Pancreas (tissue), 10 donors: ENCODE results near the gene EMP3. TPM values are rescaled to one million over a fixed set of nuclear protein-coding genes. Genes with fewer than 3 reads are reported as not detected.
A peak's percentile ranks its signal among the peaks of the same experiment; 100 is the strongest.

Experiments
- ATAC-seq, 4 donors: fragments of 200-7000 bp; cut with Tn5 transposase; one replicate each; pipeline versions ENCODE4 v1.8.0 to v1.9.1; 2020; ENCODE audit warnings: mild to moderate bottlenecking in 4 of 4, moderate library complexity in 4 of 4
- DNase-seq, 6 donors: peaks; one replicate each; pipeline ENCODE4 v3.0.0-alpha.2; 2020
- FAIRE-seq: peaks from 2 replicates; lab custom pipeline; 2012; peaks lifted over from hg19 to GRCh38; lab: Jason Lieb, UNC
- H3K27ac ChIP-seq, 4 donors: fragments of 200-600 bp; sonication (generic); 1 replicate in 3 of 4; 2 replicates in 1 of 4; pipeline versions ENCODE4 v1.5.0 to v1.8.0; 2020
- H3K27me3 ChIP-seq, 4 donors: fragments of 200-600 bp; one replicate each; pipeline ENCODE4 v1.8.0; 2021
- H3K36me3 ChIP-seq, 3 donors: fragments of 200-600 bp; sonication (generic) in 1 of 3; one replicate each; pipeline versions ENCODE4 v1.5.0 to v1.8.0; 2020 to 2021
- H3K4me1 ChIP-seq, 3 donors: fragments of 200-600 bp; one replicate each; pipeline ENCODE4 v1.8.0; 2021
- H3K4me3 ChIP-seq, 4 donors: fragments of 200-600 bp; sonication (generic) in 2 of 4; one replicate each; pipeline versions ENCODE4 v1.5.0 to v1.8.0; 2020 to 2021
- H3K9me3 ChIP-seq, 4 donors: fragments of 200-600 bp; one replicate each; pipeline ENCODE4 v1.8.0; 2021
- CTCF ChIP-seq, 4 donors: fragments of 200-600 bp; sonication (generic) in 3 of 4; IDR thresholded peaks; one replicate each; pipeline versions ENCODE4 v1.5.0 to v1.8.0; 2021; ENCODE audit warnings: antibody characterized with exemption in 4 of 4
- WGBS, 2 donors: extraction: QIAGEN DNeasy Blood & Tissue Kit; methylation state at CpG; one replicate each; pipeline ENCODE4 v1.1.7; 2013; 5-methylcytosine and 5-hydroxymethylcytosine counted together
- intact Hi-C, 3 donors: fragments of 100-400 bp; cut with DNase I; formaldehyde crosslinking; loops; one replicate each; pipeline versions ENCODE4 v1.11.1 to v1.14.2; 2022
- polyA plus RNA-seq, 2 donors: library from polyadenylated mRNA; stranded (reverse); fragments of 200-250 nt; gene quantifications; one replicate each; pipeline ENCODE4 v1.2.3, GENCODE V29; 2013
- total RNA-seq, 6 donors: library from RNA; stranded (reverse); fragmentation: NEBNext Ultra II Directional in 4 of 6; extraction: Animal tissue kit (Norgen Biotek cat#: 25700) in 4 of 6; gene quantifications; one replicate each; pipeline versions ENCODE4 v1.2.1 to v1.2.4, GENCODE V29; 2021 to 2023
- donor health status: healthy with polysubstance abuse.
- donor health status: DM: no; HTN: no; CAD: no; lungs with moderate emphysema.
- donor health status: DM: no; HTN: no; CAD: no.
- donor health status: control.
- donor health status: control.
- donor health status: Bipolar disorder and iron deficiency.
- donor health status: DM: yes; HTN: yes; CAD: no.
- donor health status: DM: no; HTN: no; CAD: no.
- donor health status: DM: no; HTN: no; CAD: no.
- donor health status: DM: yes; HTN: yes; CAD: no.

The EMP3 gene
- total and polyA plus RNA-seq, 8 donors = 2.5 to 23.8 (median 11.0) TPM

DNA sequence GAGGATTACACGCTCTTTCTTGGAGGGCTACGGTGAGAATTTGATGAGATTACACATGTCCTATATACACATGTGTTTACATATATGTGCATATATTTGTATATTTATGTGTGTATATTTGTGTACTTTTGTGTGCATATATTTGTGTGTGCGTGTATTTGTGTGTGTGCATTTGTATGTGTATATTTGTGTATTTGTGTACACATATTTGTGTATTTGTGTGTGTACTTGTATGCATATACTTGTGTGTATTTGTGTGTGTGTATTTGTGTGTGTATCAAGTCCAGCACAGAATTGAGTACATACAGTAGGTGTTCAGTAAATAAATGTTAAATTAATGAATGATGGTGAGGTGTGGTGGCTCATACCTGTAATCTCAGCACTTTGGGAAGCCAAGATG is 36.6 kb downstream of the EMP3 start:
- ATAC-seq = no peak

DNA sequence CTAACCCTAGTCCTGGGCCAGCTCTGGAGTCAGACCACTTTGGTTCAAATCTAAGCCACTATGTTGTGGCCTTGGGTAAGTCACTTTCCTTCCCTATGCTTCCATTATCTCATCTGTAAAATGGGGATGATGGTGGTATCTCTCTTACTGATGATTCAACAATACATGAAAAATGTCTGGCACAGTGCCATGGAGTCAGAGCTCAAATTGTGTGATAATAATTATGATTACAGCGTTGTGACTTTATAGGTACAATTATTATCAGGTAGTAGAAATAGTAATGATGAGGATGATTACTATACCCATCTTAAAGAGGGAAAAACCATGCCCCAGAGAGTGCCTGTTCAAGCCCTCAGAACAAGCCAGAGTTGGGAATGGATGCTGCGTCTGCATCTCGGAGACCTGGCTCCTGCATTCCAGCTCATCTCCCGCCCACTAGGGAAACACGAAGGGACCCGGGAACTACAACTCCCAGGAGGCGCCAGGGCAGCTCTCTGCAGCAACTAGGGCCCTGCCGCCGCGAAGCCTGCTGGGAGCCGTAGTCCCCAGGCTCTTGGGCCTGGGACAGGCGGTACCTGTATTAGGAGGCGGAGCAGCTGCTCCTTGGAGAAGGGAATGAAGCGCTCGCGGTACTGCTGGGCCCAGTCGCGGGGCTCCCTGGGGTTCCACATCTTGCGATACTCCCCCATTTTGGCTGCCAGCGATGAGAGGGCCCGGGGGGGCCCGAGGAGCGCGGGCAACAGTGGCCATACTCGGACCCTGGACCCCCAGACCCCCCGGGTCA is 37.6 kb downstream of the EMP3 start:
- H3K27me3 ChIP-seq = no peaks in the 10 kb centered on the region
- DNase-seq (peak; percentile 91 to 99 (median 95)), FAIRE-seq (no peak), ATAC-seq (peak; percentile 86 to 92 (median 88))
- H3K27ac ChIP-seq = peak overlapping the region; percentile 89 to 94 (median 92)
- no peak for TF ChIP-seq CTCF (IDR thresholded peaks at IDR 0.05)
- H3K9me3 ChIP-seq = no peaks in the 10 kb centered on the region
- intact Hi-C loops = no loop called here
- no peaks in the 10 kb centered on the region for H3K36me3 ChIP-seq
- H3K4me1 ChIP-seq = peaks cover 0 to 3% (median 0%) of the 10 kb centered on the region in 3 donors
- H3K4me3 ChIP-seq = peak overlapping the region; percentile 18 to 55 (median 51)
- 3% methylated on average over 26 of the region's 26 CpGs for WGBS, 2 donors

More for the DNA sequence above, 36.6 kb downstream of the EMP3 start:
- DNase-seq (no peak), FAIRE-seq (no peak)
- no peak overlapping the region for H3K27ac ChIP-seq
- no peak overlapping the region for H3K4me3 ChIP-seq
- no peaks in the 10 kb centered on the region for H3K27me3 ChIP-seq
- no peaks in the 10 kb centered on the region for H3K9me3 ChIP-seq
- peaks cover 0 to 3% (median 0%) of the 10 kb centered on the region in 3 donors for H3K4me1 ChIP-seq
- WGBS, 2 donors = 93 to 96% methylated on average over 3 of the region's 3 CpGs
- H3K36me3 ChIP-seq = no peaks in the 10 kb centered on the region
- intact Hi-C loops = no loop called here
- no peak for TF ChIP-seq CTCF (IDR thresholded peaks at IDR 0.05)

- H3K27ac ChIP-seq = peak overlapping the region; percentile 89 to 94 (median 92)
- peak in 4 of 6 donors; percentile 53 to 84 (median 75) for DNase-seq
- WGBS, 2 donors = 0 to 3% methylated on average over 10 of the region's 10 CpGs
- H3K36me3 ChIP-seq = no peaks in the 10 kb centered on the region
- TF ChIP-seq CTCF (IDR thresholded peaks at IDR 0.05) = no peak
- intact Hi-C loops = no loop called here
- FAIRE-seq = no peak
- H3K27me3 ChIP-seq = no peaks in the 10 kb centered on the region
- peak overlapping the region; percentile 18 to 55 (median 51) for H3K4me3 ChIP-seq
- no peaks in the 10 kb centered on the region for H3K9me3 ChIP-seq
- ATAC-seq = peak; percentile 15 to 38 (median 20)
- H3K4me1 ChIP-seq = peaks cover 0 to 3% (median 0%) of the 10 kb centered on the region in 3 donors
Measured at GRCh38 chr19:48363500-48363809, 38.1 kb downstream of the EMP3 start.

GRCh38 chr19:48363810-48364597 is 38.7 kb downstream of the EMP3 start, which contains the start of the genes SYNGR4 and TMEM143:
SYNGR4 (plus strand) TSS chr19:48364367; CDS start chr19:48365843, 1,476 bp downstream.
TMEM143 (minus strand) TSS chr19:48363940; CDS start chr19:48363920, 20 bp downstream.
- FAIRE-seq (peak; percentile 95), DNase-seq (peak; percentile 94 to 100 (median 99)), ATAC-seq (peak; percentile 86 to 92 (median 88))
- peak within 1 kb of the TSS; percentile 89 to 94 (median 92) for H3K27ac ChIP-seq
- H3K36me3 ChIP-seq = no peaks in the 10 kb centered on the region
- WGBS, 2 donors = 1% methylated on average over 55 to 59 of the region's 59 CpGs
- intact Hi-C loops = no loop called here
- TF ChIP-seq CTCF (IDR thresholded peaks at IDR 0.05) = no peak
- peak within 1 kb of the TSS; percentile 18 to 55 (median 51) for H3K4me3 ChIP-seq
- peaks cover 0 to 3% (median 0%) of the 10 kb centered on the region in 3 donors for H3K4me1 ChIP-seq
- H3K27me3 ChIP-seq = no peaks in the 10 kb centered on the region
- H3K9me3 ChIP-seq = no peaks in the 10 kb centered on the region
